Endometrial microvascular endothelial cells (primary cell): ENCODE measurements around the gene SUSD3. TPM values are rescaled to one million over a fixed set of nuclear protein-coding genes. Genes with fewer than 3 reads are reported as not detected.

Source experiments
- in situ Hi-C: cut with HindIII; loops from 2 replicates; pipeline ENCODE4 v1.10.0; 2017; ENCODE audit warnings: low sequenced_read_pairs, low pct_unique_long_range_greater_than_20kb; ENCODE audit errors: inconsistent ontology term
- total RNA-seq: library from RNA; depleted of rRNA; stranded (reverse); fragments of >200 nt; gene quantifications from one replicate; pipeline ENCODE4 v1.2.3, GENCODE V29; 2015; ENCODE audit errors: inconsistent ontology term

SUSD3 gene
- total RNA-seq, 1 donor from 2014 or later: not detected

DNA sequence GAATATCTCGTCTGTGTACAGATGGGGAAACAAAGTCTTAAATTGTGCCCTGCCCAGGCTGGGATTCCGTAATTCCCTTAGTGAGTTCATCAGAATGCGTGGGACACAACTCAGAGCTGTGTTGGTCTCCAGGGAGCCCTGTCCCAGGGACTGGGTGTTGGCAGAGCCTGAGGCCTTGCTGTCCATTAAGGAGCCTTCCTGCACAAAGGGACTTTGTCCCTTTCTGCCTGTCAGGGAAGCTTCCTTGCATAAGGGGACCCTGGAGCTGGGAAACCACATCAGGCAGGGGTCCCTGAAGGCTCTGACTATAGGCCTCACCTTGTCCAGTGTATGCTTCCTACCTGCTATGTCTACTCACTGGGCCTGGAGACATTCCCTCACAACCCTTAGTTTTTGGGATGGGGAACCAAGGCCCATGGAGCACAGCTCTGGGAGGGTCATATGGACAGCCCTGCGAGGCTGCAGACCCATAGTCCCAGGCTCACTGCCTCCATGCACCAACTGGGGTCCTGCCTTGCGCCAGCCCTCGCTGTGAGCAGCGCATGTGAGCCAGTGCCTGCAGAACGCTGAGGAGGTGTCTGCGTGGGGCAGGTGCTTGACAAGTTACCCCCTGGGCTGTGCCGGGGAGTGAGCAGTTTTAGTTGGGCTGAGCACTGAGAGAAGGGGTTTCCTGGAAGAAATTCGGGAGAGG is 39.2 kb downstream of the SUSD3 start:
- in situ Hi-C loops: no loop called here

GRCh38 chr9:93098236-93098946 is 39.9 kb downstream of the SUSD3 start:
- in situ Hi-C loops: no loop called here

DNA sequence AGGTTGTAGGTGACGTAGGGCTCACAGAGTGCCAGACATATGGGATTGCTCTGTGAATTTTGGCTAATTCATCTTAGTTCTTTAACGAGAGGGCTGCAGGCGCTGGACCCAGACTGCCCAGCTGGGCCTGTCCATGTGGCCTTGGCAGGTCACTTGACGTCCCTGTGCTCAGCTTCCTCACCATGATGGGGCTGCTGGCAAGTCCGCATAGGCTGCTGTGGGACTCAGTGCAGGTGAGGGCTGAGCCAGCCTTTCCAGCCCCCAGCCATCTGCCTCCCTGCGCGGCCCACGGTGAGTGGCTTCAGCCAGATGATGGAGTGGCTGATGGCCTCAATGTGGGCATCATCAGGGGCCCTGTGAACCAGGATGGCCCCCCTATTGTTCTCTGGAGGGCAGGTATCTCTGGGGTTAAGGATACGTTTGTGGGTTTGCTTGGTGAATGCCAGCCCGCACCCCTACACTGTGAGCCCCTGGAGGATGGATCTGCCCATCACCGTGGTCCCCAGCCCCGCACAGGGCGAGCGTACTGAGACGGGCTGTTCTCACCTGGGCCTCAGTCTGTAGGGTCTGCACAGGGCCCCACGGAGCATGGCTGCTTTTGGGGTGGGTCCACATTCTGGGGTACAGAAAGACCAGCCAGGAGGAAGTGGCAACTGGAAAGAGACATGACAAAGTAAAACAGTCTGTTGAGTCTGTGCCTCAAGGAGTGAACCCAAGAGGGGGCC is 41.2 kb downstream of the SUSD3 start:
- in situ Hi-C loops: loop anchor here (10.0 kb wide), 1 partner anchor 55 kb away; no protein-coding TSS in a partner anchor

DNA sequence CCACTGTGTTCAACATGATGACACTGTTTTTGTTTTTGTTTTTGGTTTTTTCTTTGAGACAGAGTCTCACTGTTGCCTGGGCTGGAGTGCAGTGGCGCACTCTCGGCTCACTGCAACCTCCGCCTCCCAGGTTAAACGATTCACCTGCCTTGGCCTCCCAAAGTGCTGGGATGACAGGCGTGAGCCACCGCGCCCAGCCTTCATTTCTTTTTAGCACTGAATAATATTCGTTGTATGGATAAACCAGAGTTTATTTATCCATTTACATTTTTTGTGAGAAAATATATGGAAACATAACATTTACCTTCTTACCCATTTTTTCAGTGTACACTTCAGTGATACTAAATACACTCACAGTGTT is 41.8 kb downstream of the SUSD3 start:
- in situ Hi-C loops: loop anchor here (10.0 kb wide), 1 partner anchor 55 kb away; no protein-coding TSS in a partner anchor

DNA sequence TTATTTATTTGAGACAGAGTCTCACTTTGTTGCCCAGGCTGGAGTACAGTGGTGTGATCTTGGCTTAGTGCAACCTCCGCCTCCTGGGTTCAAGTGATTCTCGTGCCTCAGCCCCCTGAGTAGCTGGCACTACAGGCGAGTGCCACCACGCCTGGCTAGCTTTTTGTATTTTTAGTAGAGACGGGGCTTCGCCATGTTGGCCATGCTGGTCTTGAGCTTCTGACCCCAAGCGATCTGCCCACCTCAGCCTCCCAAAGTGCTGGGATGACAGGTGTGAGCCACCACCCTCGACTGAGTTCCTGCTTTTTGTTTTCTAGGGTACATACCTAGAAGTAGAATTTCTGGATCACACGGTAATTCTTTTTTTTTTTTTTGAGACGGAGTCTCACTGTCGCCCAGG is 42.6 kb downstream of the SUSD3 start:
- in situ Hi-C loops: loop anchor here (10.0 kb wide), 1 partner anchor 54 kb away; no protein-coding TSS in a partner anchor

- in situ Hi-C loops: loop anchor here (10.0 kb wide), 1 partner anchor 49 kb away; no protein-coding TSS in a partner anchor
These were observed 47.1 kb downstream of the SUSD3 start for GRCh38 chr9:93105620-93106019.

DNA sequence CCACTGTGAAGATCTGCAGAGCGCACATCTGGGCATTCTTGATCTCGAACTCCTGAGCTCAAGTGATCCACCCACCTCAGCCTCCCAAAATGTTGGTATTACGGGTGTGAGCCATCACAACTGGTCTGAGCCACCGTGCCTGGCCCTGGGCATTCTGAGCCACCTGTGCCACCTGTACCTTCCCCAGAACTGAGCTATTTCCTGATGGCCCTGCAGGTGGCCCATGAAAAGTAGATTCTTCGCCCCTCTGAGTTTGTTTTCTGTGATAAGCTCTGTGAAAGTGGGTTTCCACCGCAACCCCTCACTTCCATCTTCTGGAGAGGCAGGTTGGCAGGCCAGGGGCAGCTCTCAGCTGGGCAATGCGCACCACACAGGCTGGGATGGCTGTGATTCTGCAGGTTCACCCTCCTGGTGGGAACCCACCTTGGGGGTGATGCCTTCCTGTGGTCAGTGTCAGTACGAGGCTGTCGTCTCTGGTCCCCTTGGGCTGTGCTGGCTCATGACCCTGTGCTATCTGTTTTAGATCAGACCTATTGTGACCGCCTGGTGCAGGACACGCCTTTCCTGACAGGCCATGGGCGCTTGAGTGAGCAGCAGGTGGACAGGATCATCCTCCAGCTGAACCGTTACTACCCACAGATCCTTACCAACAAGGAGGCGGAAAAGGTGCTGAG is 48.8 kb downstream of the SUSD3 start:
- in situ Hi-C loops: loop anchor here (10.0 kb wide), 1 partner anchor 48 kb away; no protein-coding TSS in a partner anchor

DNA sequence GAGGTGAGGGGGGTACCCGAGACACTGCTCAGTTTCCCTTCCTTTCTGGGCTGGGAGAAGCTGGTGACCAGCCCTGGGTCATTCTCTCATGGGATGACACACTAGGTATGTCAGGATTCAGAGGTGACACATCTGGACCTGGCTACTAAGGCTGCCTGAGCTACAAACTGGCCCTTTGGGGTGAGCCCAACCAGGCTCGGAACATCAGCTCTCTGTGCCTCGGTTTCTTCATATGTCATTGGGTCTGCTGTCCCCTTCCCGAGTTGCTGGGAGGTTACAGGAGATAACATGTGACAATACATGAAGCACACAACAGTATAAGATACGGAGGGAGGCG is 49.3 kb downstream of the SUSD3 start:
- in situ Hi-C loops: loop anchor here (10.0 kb wide), 1 partner anchor 47 kb away; no protein-coding TSS in a partner anchor

DNA sequence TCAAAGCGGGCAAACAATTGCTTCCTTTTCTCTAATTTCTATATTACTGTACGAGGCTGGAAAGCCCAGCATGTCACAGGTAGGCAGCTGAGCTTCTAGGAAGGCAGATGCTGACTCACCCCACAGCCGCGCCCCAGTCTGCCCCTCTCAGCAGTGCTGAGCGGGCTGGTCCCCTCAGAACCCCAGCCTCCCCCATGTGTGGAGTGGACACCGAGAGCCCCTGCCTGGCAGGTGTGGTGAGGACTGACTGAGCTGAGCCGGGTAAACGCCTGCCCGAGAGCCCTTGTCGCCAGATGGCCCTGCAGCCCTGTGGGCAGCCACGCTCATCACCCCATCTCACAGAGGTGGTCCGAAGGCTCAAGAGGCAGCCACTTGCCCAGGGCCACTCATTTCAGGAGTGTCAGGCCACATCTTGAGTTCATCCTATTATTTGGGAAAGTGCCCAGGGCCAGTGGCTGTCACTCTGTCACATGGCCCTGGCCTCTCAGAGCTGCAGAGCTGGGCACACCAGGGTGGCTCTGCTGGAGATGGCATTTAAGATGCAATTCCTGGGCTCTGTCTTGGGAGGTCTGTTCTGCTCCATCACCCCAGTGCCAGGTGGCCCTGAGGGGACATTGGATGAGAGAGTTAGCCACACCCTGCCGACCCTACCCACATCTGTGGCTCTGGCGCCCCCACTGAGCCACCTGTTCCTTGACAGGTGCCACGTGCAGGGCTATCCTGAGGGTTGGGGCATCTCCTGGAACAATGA is 50.0 kb downstream of the SUSD3 start:
- in situ Hi-C loops: loop anchor here (10.0 kb wide), 1 partner anchor 46 kb away; no protein-coding TSS in a partner anchor

DNA sequence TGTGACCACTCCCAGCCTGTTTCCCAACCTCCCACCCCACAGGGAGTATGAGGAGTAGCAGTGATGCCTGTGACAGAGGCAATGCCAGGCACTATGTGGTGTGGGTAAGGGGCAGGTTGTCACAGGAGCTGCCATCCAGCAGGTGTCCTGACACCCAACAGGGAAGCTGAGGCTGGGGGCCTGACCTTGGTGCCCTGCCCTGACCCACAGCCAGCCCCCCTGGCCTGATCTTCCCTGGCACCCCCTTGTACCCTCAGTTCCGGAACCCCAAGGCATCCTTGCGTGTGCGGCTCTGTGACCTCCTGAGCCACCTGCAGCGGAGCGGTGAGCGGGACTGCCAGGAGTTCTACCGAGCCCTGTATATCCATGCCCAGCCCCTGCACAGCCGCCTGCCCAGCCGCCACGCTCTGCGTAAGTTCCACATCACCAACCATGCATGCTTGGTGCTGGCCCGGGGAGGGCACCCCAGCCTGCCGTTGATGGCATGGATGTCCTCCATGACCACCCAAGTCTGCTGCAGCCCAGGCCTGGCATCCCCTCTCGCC is 51.9 kb downstream of the SUSD3 start:
- in situ Hi-C loops: no loop called here

DNA sequence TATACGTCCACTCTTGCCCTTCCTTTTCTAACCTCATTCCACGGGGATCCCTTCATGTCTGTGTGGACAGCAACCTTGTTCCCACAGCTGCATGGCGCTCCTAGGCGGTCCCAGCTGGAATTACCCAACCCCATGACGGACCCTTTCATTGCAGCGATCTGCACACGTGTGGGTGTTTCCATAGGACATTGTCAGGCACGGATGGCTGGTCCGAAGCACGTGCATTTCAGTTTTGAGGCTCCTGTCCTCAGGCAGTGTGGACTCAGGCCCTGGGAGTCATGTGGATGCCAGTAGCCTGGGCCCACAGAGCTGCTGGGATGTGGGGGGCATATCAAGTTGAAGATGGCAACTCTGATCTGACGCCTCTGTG is 52.5 kb downstream of the SUSD3 start:
- in situ Hi-C loops: no loop called here

GRCh38 chr9:93111371-93112115 is 53.0 kb downstream of the SUSD3 start:
- in situ Hi-C loops: no loop called here

- in situ Hi-C loops: no loop called here
These were observed 53.8 kb downstream of the SUSD3 start for GRCh38 chr9:93112116-93112863.

- in situ Hi-C loops: no loop called here
These were observed 54.4 kb downstream of the SUSD3 start for GRCh38 chr9:93112864-93113389.

- in situ Hi-C loops: no loop called here
These were observed 55.9 kb downstream of the SUSD3 start for GRCh38 chr9:93114169-93114983.

DNA sequence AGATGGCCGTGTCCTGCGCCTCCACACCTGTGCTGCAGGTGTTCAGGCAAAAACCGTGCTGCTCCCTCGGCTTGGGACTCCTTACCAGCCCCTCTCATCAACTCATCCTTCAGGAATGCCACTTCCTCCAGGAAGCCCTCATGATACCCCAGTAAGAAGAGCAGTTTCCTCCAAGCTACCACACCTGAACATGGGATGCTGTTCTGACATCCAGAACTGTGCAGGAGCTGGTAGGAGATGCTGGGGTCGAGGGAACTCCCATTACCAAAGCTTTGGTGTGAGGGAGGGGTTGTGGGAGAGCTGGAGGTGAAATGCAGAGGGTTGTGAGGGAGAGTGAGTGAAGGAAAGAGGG is 56.5 kb downstream of the SUSD3 start:
- in situ Hi-C loops: no loop called here
